ENCODE measurements around the gene CTDSPL. TPM values are rescaled to one million over a fixed set of nuclear protein-coding genes. Genes with fewer than 3 reads are reported as not detected.

CTDSPL gene
- total and polyA plus RNA-seq, 2 of the 13 experiments (the other 11 are each of a cell fraction or from before 2014, with no cell fraction given): 26.1 to 142 TPM

- TF ChIP-seq, protein P1, sequence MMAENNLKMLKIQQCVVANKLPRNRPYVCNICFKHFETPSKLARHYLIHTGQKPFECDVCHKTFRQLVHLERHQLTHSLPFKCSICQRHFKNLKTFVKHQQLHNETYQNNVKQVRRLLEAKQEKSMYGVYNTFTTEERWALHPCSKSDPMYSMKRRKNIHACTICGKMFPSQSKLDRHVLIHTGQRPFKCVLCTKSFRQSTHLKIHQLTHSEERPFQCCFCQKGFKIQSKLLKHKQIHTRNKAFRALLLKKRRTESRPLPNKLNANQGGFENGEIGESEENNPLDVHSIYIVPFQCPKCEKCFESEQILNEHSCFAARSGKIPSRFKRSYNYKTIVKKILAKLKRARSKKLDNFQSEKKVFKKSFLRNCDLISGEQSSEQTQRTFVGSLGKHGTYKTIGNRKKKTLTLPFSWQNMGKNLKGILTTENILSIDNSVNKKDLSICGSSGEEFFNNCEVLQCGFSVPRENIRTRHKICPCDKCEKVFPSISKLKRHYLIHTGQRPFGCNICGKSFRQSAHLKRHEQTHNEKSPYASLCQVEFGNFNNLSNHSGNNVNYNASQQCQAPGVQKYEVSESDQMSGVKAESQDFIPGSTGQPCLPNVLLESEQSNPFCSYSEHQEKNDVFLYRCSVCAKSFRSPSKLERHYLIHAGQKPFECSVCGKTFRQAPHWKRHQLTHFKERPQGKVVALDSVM (CRISPR knock-in tag; IDR thresholded peaks at IDR 0.05): peak; percentile 36; the same call in 1 of the 2 replicates
- no peak for TF ChIP-seq ZBTB25 (CRISPR knock-in tag; IDR thresholded peaks at IDR 0.05)
- TF ChIP-seq SP4 (CRISPR knock-in tag; IDR thresholded peaks at IDR 0.05): no peak
- TF ChIP-seq HOXA3 (CRISPR knock-in tag; IDR thresholded peaks at IDR 0.05): 0 out of 2 replicates have a peak, but pooled peaks have one; percentile 44
- TF ChIP-seq, protein P2, sequence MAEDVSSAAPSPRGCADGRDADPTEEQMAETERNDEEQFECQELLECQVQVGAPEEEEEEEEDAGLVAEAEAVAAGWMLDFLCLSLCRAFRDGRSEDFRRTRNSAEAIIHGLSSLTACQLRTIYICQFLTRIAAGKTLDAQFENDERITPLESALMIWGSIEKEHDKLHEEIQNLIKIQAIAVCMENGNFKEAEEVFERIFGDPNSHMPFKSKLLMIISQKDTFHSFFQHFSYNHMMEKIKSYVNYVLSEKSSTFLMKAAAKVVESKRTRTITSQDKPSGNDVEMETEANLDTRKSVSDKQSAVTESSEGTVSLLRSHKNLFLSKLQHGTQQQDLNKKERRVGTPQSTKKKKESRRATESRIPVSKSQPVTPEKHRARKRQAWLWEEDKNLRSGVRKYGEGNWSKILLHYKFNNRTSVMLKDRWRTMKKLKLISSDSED (CRISPR knock-in tag; IDR thresholded peaks at IDR 0.05): no peak
- no peak for TF ChIP-seq SETDB1 (CRISPR knock-in tag; IDR thresholded peaks at IDR 0.05; ENCODE audit: borderline replicate concordance)
- no peak for TF ChIP-seq ZFP37 (CRISPR knock-in tag; IDR thresholded peaks at IDR 0.05; ENCODE audit: borderline replicate concordance)
- TF ChIP-seq ZNF672 (CRISPR knock-in tag; IDR thresholded peaks at IDR 0.05): no peak
- no peak for TF ChIP-seq ZNF792 (CRISPR knock-in tag; IDR thresholded peaks at IDR 0.05)
- no peak for TF ChIP-seq PHF8 (CRISPR knock-in tag; IDR thresholded peaks at IDR 0.05)
- TF ChIP-seq, protein P3, sequence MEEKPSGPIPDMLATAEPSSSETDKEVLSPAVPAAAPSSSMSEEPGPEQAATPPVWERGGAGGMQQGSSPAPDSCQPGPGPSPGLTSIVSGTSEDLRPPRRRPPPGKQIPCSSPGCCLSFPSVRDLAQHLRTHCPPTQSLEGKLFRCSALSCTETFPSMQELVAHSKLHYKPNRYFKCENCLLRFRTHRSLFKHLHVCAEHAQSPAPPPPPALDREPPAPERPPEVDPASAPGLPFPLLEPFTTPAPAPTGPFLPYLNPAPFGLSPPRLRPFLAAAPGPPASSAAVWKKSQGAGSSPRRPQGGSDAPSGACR (CRISPR knock-in tag; IDR thresholded peaks at IDR 0.05): no peak
- no peak for TF ChIP-seq POLR2AphosphoS5 (IDR thresholded peaks at IDR 0.05; ENCODE audit: low read depth, low read length)
- TF ChIP-seq ZFP41 (CRISPR knock-in tag; IDR thresholded peaks at IDR 0.05; ENCODE audit: borderline replicate concordance): no peak
- no peak for TF ChIP-seq KLF6 (CRISPR knock-in tag; IDR thresholded peaks at IDR 0.05)
- TF ChIP-seq SMAD3 (CRISPR knock-in tag; IDR thresholded peaks at IDR 0.05): no peak
- TF ChIP-seq ZNF879 (CRISPR knock-in tag; IDR thresholded peaks at IDR 0.05): no peak
- TF ChIP-seq GFI1 (CRISPR knock-in tag; IDR thresholded peaks at IDR 0.05; ENCODE audit: borderline replicate concordance): no peak
- no peak for TF ChIP-seq KLF11 (CRISPR knock-in tag; IDR thresholded peaks at IDR 0.05)
- TF ChIP-seq ZNF121 (CRISPR knock-in tag; IDR thresholded peaks at IDR 0.05): no peak
- TF ChIP-seq ZNF629 (CRISPR knock-in tag; conservative IDR thresholded peaks at IDR 0.05): no peak
- peak; percentile 30; the same call in 1 of the 2 replicates for TF ChIP-seq MYC (CRISPR knock-in tag; IDR thresholded peaks at IDR 0.05; ENCODE audit: borderline replicate concordance)
- TF ChIP-seq SOX13 (IDR thresholded peaks at IDR 0.05): no peak
- no peak for TF ChIP-seq SOX13 (CRISPR knock-in tag; conservative IDR thresholded peaks at IDR 0.05 in 1 of 2, IDR thresholded peaks at IDR 0.05 in 1 of 2)
- no peak for TF ChIP-seq CHD4 (IDR thresholded peaks at IDR 0.05; ENCODE audit: borderline replicate concordance, low read length)
- TF ChIP-seq TEAD2 (CRISPR knock-in tag; IDR thresholded peaks at IDR 0.05): no peak
- no peak for TF ChIP-seq ZBTB21 (CRISPR knock-in tag; IDR thresholded peaks at IDR 0.05)
- TF ChIP-seq CEBPB (IDR thresholded peaks at IDR 0.05; ENCODE audit: borderline replicate concordance, low read depth, low read length): no peak
- no peak for TF ChIP-seq MIER2 (CRISPR knock-in tag; IDR thresholded peaks at IDR 0.05)
These were observed 119.0 kb downstream of the CTDSPL start (continued) for GRCh38 chr3:37980462-37981347.

All from HepG2 (cell line).